Neutrophil (primary cell): Measurements from ENCODE around the gene PRR15.

Experiments
- H3K27ac ChIP-seq: fragments of 200-600 bp; sonication (generic); 2 replicates; pipeline ENCODE4 v1.5.1; 2016; ENCODE audit warnings: mild to moderate bottlenecking, moderate library complexity
- H3K27me3 ChIP-seq: fragments of 200-600 bp; sonication (generic); 2 replicates; pipeline ENCODE4 v1.6.0; 2016; ENCODE audit warnings: mild to moderate bottlenecking
- H3K36me3 ChIP-seq: fragments of 200-600 bp; sonication (generic); 2 replicates; pipeline ENCODE4 v1.5.1; 2017
- H3K4me1 ChIP-seq, 2 experiments: fragments of 200-600 bp in 1 of 2; sonication (generic) in 1 of 2; 1 replicate in 1 of 2; 2 replicates in 1 of 2; pipeline versions ENCODE4 v1.5.1 to v1.6.1; 2013 to 2016; ENCODE audit warnings: low read depth in 1 of 2, low read length in 1 of 2, mild to moderate bottlenecking in 1 of 2, moderate library complexity in 1 of 2; ENCODE audit not compliant: control insufficient read depth in 1 of 2, insufficient read depth in 1 of 2
- H3K4me3 ChIP-seq, 2 experiments: fragments of 200-600 bp in 1 of 2; sonication (generic) in 1 of 2; 1 replicate in 1 of 2; 2 replicates in 1 of 2; pipeline ENCODE4 v1.5.1; 2013 to 2016; ENCODE audit warnings: low read depth in 1 of 2, low read length in 1 of 2, mild to moderate bottlenecking in 1 of 2, moderate library complexity in 1 of 2
- H3K9me3 ChIP-seq: fragments of 200-600 bp; sonication (generic); 2 replicates; pipeline ENCODE4 v1.5.1; 2016
- CTCF ChIP-seq: fragments of 200-600 bp; sonication (generic); IDR thresholded peaks from 2 replicates; pipeline ENCODE4 v1.5.1; 2016; ENCODE audit warnings: antibody characterized with exemption

Gene PRR15

DNA sequence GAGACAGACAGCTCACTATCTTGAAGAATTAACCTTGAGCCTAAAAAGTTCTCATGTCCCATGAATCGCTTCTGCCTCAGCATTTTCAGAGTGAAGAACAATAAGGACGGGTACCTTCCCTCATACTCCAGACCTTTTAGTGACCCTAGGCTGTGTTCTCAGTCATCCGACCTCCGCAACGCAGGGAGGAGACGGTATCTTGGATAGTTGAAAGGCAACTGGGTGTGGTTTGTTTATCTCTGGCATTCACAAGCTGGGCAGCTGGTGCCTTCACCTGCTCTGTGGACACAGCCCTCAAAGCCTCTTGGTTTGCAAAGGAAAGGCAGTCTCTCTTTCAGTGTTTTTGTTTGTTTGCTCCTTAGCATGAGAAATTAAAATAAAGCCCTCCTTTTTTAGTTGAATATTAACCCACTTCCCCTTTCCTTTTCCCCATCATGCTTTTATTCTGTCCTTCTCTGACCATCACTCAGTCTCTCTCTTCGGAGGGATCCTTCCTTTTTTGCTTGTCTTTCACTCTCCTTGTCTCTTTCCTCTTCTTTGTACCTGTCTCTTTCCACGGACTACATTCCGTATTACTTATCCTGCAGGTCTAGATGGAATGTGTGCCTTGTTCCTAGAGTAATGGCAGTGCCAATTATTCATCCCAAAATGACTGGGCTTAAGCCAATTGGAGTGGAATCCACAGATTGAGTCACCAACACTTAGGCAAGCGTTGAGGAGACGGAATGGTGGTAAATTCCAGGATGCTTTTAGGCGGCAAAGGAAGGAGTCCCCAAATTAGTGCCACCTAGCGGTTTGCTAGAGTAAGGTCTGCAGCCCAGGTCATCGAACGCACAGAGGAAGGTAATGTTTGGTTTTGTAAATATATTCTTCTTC lies 45.8 kb downstream of the PRR15 start:
- no peak for TF ChIP-seq CTCF
- Histone ChIP-seq H3K27ac (no peak overlapping the region), H3K9me3 (no peaks in the 10 kb centered on the region), H3K36me3 (no peaks in the 10 kb centered on the region), H3K27me3 (no peaks in the 10 kb centered on the region), H3K4me1 (no peaks in the 10 kb centered on the region), H3K4me3 (no peak overlapping the region)

DNA sequence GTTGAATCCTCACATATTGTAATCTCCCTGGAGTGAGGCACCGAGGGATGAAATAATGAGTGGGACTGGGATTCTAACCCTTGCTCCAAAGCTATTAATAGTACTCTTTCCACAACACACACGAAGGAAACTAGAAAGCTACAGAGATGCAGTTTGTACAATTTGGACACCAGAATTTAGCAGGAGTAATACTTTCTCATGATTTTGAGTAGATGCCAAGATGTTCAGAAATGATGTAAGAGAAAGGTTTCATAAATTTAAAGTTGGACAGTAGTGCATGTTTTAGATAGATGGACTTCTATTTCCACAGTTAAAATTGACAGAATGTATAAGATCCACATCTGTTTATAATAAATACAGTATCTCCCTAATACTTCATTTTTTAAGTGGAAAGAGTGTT lies 46.5 kb downstream of the PRR15 start:
- Histone ChIP-seq H3K27me3 (no peaks in the 10 kb centered on the region), H3K27ac (no peak overlapping the region), H3K36me3 (no peaks in the 10 kb centered on the region), H3K4me3 (no peak overlapping the region), H3K4me1 (no peaks in the 10 kb centered on the region), H3K9me3 (no peaks in the 10 kb centered on the region)
- TF ChIP-seq CTCF, result no peak

GRCh38 chr7:29611941-29612544 lies 48.4 kb downstream of the PRR15 start:
- Histone ChIP-seq H3K4me1 (no peaks in the 10 kb centered on the region), H3K27me3 (no peaks in the 10 kb centered on the region), H3K4me3 (no peak overlapping the region), H3K36me3 (no peaks in the 10 kb centered on the region), H3K27ac (no peak overlapping the region), H3K9me3 (no peaks in the 10 kb centered on the region)
- no peak for TF ChIP-seq CTCF

- no peak for TF ChIP-seq CTCF
- no peaks in the 10 kb centered on the region for H3K9me3 ChIP-seq
- H3K4me1 ChIP-seq, result no peaks in the 10 kb centered on the region
- H3K27me3 ChIP-seq, result no peaks in the 10 kb centered on the region
- H3K36me3 ChIP-seq, result no peaks in the 10 kb centered on the region
- H3K27ac ChIP-seq, result no peak overlapping the region
- H3K4me3 ChIP-seq, result no peak overlapping the region
These were observed 49.0 kb downstream of the PRR15 start for GRCh38 chr7:29612596-29612995.

- Histone ChIP-seq H3K4me1 (no peaks in the 10 kb centered on the region), H3K36me3 (no peaks in the 10 kb centered on the region), H3K27me3 (no peaks in the 10 kb centered on the region), H3K27ac (no peak overlapping the region), H3K9me3 (no peaks in the 10 kb centered on the region), H3K4me3 (no peak overlapping the region)
- TF ChIP-seq CTCF, result no peak
These were observed 49.5 kb downstream of the PRR15 start for GRCh38 chr7:29613100-29613499.
